ENCODE data around the gene AFAP1. TPM values are rescaled to one million over a fixed set of nuclear protein-coding genes. Genes with fewer than 3 reads are reported as not detected.

Gene AFAP1
- total and polyA plus RNA-seq, 2 donors (not counting 1 experiment from before 2014, with no cell fraction given) = 0.03 to 0.44 TPM

DNA sequence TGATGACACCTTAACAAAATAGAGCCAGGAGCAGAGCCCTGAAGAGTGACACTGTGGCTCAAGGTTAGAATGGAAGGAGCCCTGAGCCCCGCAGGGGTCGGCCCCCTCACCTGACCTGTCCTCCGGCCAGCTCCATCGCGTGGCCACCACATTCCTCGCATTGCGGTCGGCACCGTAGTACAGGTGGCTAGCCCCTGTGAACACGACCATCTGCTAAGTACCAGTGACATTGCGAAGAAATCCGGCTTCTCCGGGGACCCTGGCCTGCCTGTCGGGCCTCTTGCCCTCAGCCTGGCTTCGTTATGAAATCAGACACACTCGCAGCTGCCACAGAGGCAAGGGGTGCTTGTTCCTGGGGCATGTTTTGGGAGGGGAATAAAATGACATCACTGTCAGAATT is 179.0 kb downstream of the AFAP1 start:
- Mint-ChIP-seq H3K9me3 (ENCODE audit: insufficient read depth) (no peaks in the 10 kb centered on the region), H3K4me3 (no peak overlapping the region), H3K27ac (no peak overlapping the region), H3K4me1 (peaks cover 4% of the 10 kb centered on the region), H3K27me3 (no peaks in the 10 kb centered on the region)
- no peaks in the 10 kb centered on the region for H3K79me2 ChIP-seq (ENCODE audit: control insufficient read depth, insufficient read depth, low read length)
- H3K4me3 ChIP-seq (ENCODE audit: control extremely low read depth in 1 of 5, extremely low read depth in 1 of 5, insufficient read depth in 1 of 5, low read depth in 2 of 5, low read length in 4 of 5) = no peak overlapping the region
- intact Hi-C loops (cut with micrococcal nuclease) = no loop called here
- no peak overlapping the region for H2AFZ ChIP-seq (ENCODE audit: insufficient read depth, low read depth, low read length, poor library complexity, severe bottlenecking)
- ATAC-seq (ENCODE audit: low read depth) (no peak), DNase-seq (no peak)
- peaks cover 0 to 2% (median 0%) of the 10 kb centered on the region in 3 donors for H3K9me3 ChIP-seq (ENCODE audit: control extremely low read depth in 1 of 3, control insufficient read depth in 2 of 3, insufficient read depth in 1 of 3, low read length in 2 of 3)
- 83% methylated on average over 14 of the region's 16 CpGs for WGBS (ENCODE audit: insufficient coverage)
- no peaks in the 10 kb centered on the region for H3K4me1 ChIP-seq (ENCODE audit: control insufficient read depth in 2 of 2, insufficient read depth in 2 of 2, low read length in 2 of 2)
- no peaks in the 10 kb centered on the region for H4K20me1 ChIP-seq (ENCODE audit: control insufficient read depth, insufficient read depth, low read length, poor library complexity, severe bottlenecking)
- H3K36me3 ChIP-seq (replicated peaks in 1 of 2; ENCODE audit: control extremely low read depth in 1 of 2, control insufficient read depth in 1 of 2, extremely low read depth in 1 of 2, insufficient read depth in 2 of 2, low read length in 1 of 2) = no peaks in the 10 kb centered on the region
- H3K4me2 ChIP-seq (replicated peaks; ENCODE audit: low read depth, low read length, poor library complexity, severe bottlenecking) = no peak overlapping the region
- no peak overlapping the region for H3K27ac ChIP-seq (ENCODE audit: low read length in 2 of 2)
- TF ChIP-seq, protein P1, sequence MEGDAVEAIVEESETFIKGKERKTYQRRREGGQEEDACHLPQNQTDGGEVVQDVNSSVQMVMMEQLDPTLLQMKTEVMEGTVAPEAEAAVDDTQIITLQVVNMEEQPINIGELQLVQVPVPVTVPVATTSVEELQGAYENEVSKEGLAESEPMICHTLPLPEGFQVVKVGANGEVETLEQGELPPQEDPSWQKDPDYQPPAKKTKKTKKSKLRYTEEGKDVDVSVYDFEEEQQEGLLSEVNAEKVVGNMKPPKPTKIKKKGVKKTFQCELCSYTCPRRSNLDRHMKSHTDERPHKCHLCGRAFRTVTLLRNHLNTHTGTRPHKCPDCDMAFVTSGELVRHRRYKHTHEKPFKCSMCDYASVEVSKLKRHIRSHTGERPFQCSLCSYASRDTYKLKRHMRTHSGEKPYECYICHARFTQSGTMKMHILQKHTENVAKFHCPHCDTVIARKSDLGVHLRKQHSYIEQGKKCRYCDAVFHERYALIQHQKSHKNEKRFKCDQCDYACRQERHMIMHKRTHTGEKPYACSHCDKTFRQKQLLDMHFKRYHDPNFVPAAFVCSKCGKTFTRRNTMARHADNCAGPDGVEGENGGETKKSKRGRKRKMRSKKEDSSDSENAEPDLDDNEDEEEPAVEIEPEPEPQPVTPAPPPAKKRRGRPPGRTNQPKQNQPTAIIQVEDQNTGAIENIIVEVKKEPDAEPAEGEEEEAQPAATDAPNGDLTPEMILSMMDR (IDR thresholded peaks at IDR 0.05) = no peak
- no peak for TF ChIP-seq EZH2 (IDR thresholded peaks at IDR 0.05; ENCODE audit: borderline replicate concordance, insufficient read depth, low read depth, low read length, poor library complexity, severe bottlenecking)
- CTCF ChIA-PET = interaction anchor here (1.0 to 2.1 kb wide), 2 partner anchors 44 to 432 kb away, joined by 3 to 7 read pairs; no protein-coding TSS in a partner anchor
- no peaks in the 10 kb centered on the region for H3K27me3 ChIP-seq (replicated peaks in 1 of 4; ENCODE audit: control extremely low read depth in 1 of 4, control insufficient read depth in 3 of 4, insufficient read depth in 4 of 4, low read length in 3 of 4)
- H3K9ac ChIP-seq (ENCODE audit: low read length) = no peak overlapping the region
- POLR2A ChIA-PET = no interaction called here

DNA sequence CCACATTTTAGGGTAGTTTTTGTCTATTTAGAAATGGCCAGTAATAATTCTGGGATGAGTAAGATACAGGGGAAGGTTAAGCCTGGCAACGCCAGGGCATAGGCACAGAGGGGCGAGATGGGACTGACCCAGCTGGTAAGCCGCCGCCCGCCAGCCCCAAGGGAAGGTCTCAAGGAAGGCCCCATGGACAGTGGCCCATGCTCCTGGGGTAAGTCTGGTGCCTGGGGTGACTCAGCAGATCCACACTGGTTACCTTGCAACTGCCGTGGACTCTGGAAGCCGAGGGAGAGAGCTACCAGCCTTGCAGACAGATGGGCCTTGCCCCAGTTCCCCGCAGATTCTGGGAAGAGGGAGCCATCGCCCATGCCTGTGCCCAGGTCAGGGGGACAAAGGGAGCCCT is 179.4 kb downstream of the AFAP1 start:
- 86% methylated on average over 8 of the region's 9 CpGs for WGBS (ENCODE audit: insufficient coverage)
- Histone ChIP-seq H3K4me1 (ENCODE audit: control insufficient read depth in 2 of 2, insufficient read depth in 2 of 2, low read length in 2 of 2) (no peaks in the 10 kb centered on the region), H3K9ac (ENCODE audit: low read length) (no peak overlapping the region), H3K36me3 (replicated peaks in 1 of 2; ENCODE audit: control extremely low read depth in 1 of 2, control insufficient read depth in 1 of 2, extremely low read depth in 1 of 2, insufficient read depth in 2 of 2, low read length in 1 of 2) (no peaks in the 10 kb centered on the region), H3K9me3 (ENCODE audit: control extremely low read depth in 1 of 3, control insufficient read depth in 2 of 3, insufficient read depth in 1 of 3, low read length in 2 of 3) (peaks cover 0 to 2% (median 0%) of the 10 kb centered on the region in 3 donors), H3K27me3 (replicated peaks in 1 of 4; ENCODE audit: control extremely low read depth in 1 of 4, control insufficient read depth in 3 of 4, insufficient read depth in 4 of 4, low read length in 3 of 4) (no peaks in the 10 kb centered on the region), H3K4me2 (replicated peaks; ENCODE audit: low read depth, low read length, poor library complexity, severe bottlenecking) (no peak overlapping the region), H2AFZ (ENCODE audit: insufficient read depth, low read depth, low read length, poor library complexity, severe bottlenecking) (no peak overlapping the region), H4K20me1 (ENCODE audit: control insufficient read depth, insufficient read depth, low read length, poor library complexity, severe bottlenecking) (no peaks in the 10 kb centered on the region), H3K4me3 (ENCODE audit: control extremely low read depth in 1 of 5, extremely low read depth in 1 of 5, insufficient read depth in 1 of 5, low read depth in 2 of 5, low read length in 4 of 5) (no peak overlapping the region), H3K27ac (ENCODE audit: low read length in 2 of 2) (no peak overlapping the region), H3K79me2 (ENCODE audit: control insufficient read depth, insufficient read depth, low read length) (no peaks in the 10 kb centered on the region)
- ATAC-seq (ENCODE audit: low read depth) = no peak
- no peak overlapping the region for H3K27ac Mint-ChIP-seq
- no peak for DNase-seq
- ChIA-PET CTCF (interaction anchor here (1.0 kb wide), 1 partner anchor 9 kb away, joined by 3 read pairs; no protein-coding TSS in a partner anchor), POLR2A (no interaction called here)
- H3K4me3 Mint-ChIP-seq = no peak overlapping the region
- H3K9me3 Mint-ChIP-seq (ENCODE audit: insufficient read depth) = no peaks in the 10 kb centered on the region
- TF ChIP-seq EZH2 (IDR thresholded peaks at IDR 0.05; ENCODE audit: borderline replicate concordance, insufficient read depth, low read depth, low read length, poor library complexity, severe bottlenecking) = no peak
- TF ChIP-seq, protein P1 (IDR thresholded peaks at IDR 0.05) = no peak
- intact Hi-C loops (cut with micrococcal nuclease) = no loop called here
- H3K4me1 Mint-ChIP-seq = peaks cover 4% of the 10 kb centered on the region
- no peaks in the 10 kb centered on the region for H3K27me3 Mint-ChIP-seq

Measured in B cell (primary cell).